Keratinocyte (primary cell): ENCODE results near the gene RGL3.

ENCODE experiments used
- CTCF ChIP-seq, 3 experiments: IDR thresholded peaks in 1 of 3; conservative IDR thresholded peaks in 1 of 3; optimal IDR thresholded peaks in 1 of 3; 2 replicates in 2 of 3; 3 replicates in 1 of 3; pipeline versions ENCODE3 to v1.5.1; 2011; ENCODE audit warnings: low read length in 3 of 3, mild to moderate bottlenecking in 3 of 3, moderate library complexity in 2 of 3, control low read depth in 1 of 3, inconsistent platforms in 1 of 3; ENCODE audit not compliant: insufficient read depth in 2 of 3; ENCODE audit errors: extremely low read depth in 1 of 3
- EZH2 ChIP-seq: IDR thresholded peaks from one replicate; pipeline ENCODE4 v1.6.1; 2012; ENCODE audit warnings: inconsistent platforms, mild to moderate bottlenecking, low read length, moderate library complexity

- TF ChIP-seq CTCF (optimal IDR thresholded peaks at IDR 0.05 in 1 of 3, IDR thresholded peaks at IDR 0.05 in 1 of 3, conservative IDR thresholded peaks at IDR 0.05 in 1 of 3; ENCODE audit: extremely low read depth in 1 of 3, insufficient read depth in 2 of 3, low read length in 3 of 3) (no peak), EZH2 (no peak)
These were observed 57.9 kb downstream of the RGL3 start for GRCh38 chr19:11361037-11361770.
